Mesendoderm (in vitro differentiated cells): ENCODE measurements around the gene TOMM34.

Experiments used
- DNase-seq: peaks from one replicate; pipeline ENCODE4 v3.0.0; 2013
- H2AK5ac ChIP-seq: 2 replicates; pipeline ENCODE4 v1.6.1; 2013; ENCODE audit warnings: low read length, inconsistent platforms
- H2BK120ac ChIP-seq: 2 replicates; pipeline ENCODE4 v1.6.1; 2013; ENCODE audit warnings: low read depth, mild to moderate bottlenecking, low read length, moderate library complexity, mixed read lengths
- H2BK15ac ChIP-seq: replicated peaks from 2 replicates; pipeline ENCODE4 v1.6.1; 2013; ENCODE audit warnings: low read depth, mild to moderate bottlenecking, moderate library complexity
- H2BK5ac ChIP-seq: 2 replicates; pipeline ENCODE4 v1.6.1; 2013; ENCODE audit warnings: low read length, inconsistent platforms
- H3K18ac ChIP-seq: 2 replicates; pipeline ENCODE4 v1.6.1; 2013; ENCODE audit warnings: mild to moderate bottlenecking, low read length, mixed read lengths
- H3K23ac ChIP-seq: one replicate; pipeline ENCODE4 v1.6.1; 2013; ENCODE audit warnings: low read length
- H3K27ac ChIP-seq: 2 replicates; pipeline ENCODE4 v1.5.1; 2013; ENCODE audit warnings: low read depth, mild to moderate bottlenecking, inconsistent platforms, low read length, moderate library complexity
- H3K27me3 ChIP-seq: 2 replicates; pipeline ENCODE4 v1.6.1; 2013; ENCODE audit warnings: low read length, control low read depth, mild to moderate bottlenecking, inconsistent platforms; ENCODE audit not compliant: insufficient read depth, poor library complexity
- H3K36me3 ChIP-seq: 2 replicates; pipeline ENCODE4 v1.6.1; 2013; ENCODE audit warnings: low read length, inconsistent platforms; ENCODE audit not compliant: control insufficient read depth, insufficient read depth
- H3K4ac ChIP-seq: one replicate; pipeline ENCODE4 v1.6.1; 2013; ENCODE audit warnings: low read depth, mild to moderate bottlenecking, low read length, moderate library complexity
- H3K4me1 ChIP-seq: 2 replicates; pipeline ENCODE4 v1.6.1; 2013; ENCODE audit warnings: low read depth, low read length, inconsistent platforms; ENCODE audit not compliant: control insufficient read depth
- H3K4me2 ChIP-seq: 2 replicates; pipeline ENCODE4 v1.6.1; 2013; ENCODE audit warnings: low read length
- H3K4me3 ChIP-seq: 2 replicates; pipeline ENCODE4 v1.5.1; 2013; ENCODE audit warnings: mild to moderate bottlenecking, low read length
- H3K56ac ChIP-seq: one replicate; pipeline ENCODE4 v1.6.1; 2013; ENCODE audit warnings: low read length
- H3K79me1 ChIP-seq: 2 replicates; pipeline ENCODE4 v1.6.1; 2013; ENCODE audit warnings: low read length, inconsistent platforms
- H3K79me2 ChIP-seq: 2 replicates; pipeline ENCODE4 v1.6.1; 2013; ENCODE audit warnings: mild to moderate bottlenecking, low read length; ENCODE audit not compliant: control insufficient read depth, insufficient read depth
- H3K9ac ChIP-seq: 2 replicates; pipeline ENCODE4 v1.6.1; 2013; ENCODE audit warnings: low read length, inconsistent platforms
- H4K5ac ChIP-seq: one replicate; pipeline ENCODE4 v1.6.1; 2013; ENCODE audit warnings: low read length
- H4K8ac ChIP-seq: one replicate; pipeline ENCODE4 v1.6.1; 2013; ENCODE audit warnings: low read depth, mild to moderate bottlenecking, control low read depth, low read length, moderate library complexity
- WGBS: extraction: QIAGEN DNeasy Blood & Tissue Kit; methylation state at CpG from one replicate; pipeline ENCODE4 v1.1.7; 2013; ENCODE audit warnings: low lambda C conversion rate, missing lambda C conversion rate; ENCODE audit not compliant: insufficient coverage; ENCODE audit errors: extremely low coverage; 5-methylcytosine and 5-hydroxymethylcytosine counted together

Gene TOMM34

GRCh38 chr20:44914924-44915323, 45.3 kb downstream of the TOMM34 start:
- no peak for DNase-seq
- Histone ChIP-seq H3K4me1 (peaks cover 4% of the 10 kb centered on the region), H3K4me2 (no peak overlapping the region), H2AK5ac (no peak overlapping the region), H3K18ac (no peak overlapping the region), H4K5ac (no peak overlapping the region), H3K27ac (no peak overlapping the region), H3K79me1 (peaks cover 7% of the 10 kb centered on the region), H3K23ac (no peak overlapping the region), H3K36me3 (peaks cover 16% of the 10 kb centered on the region), H2BK5ac (no peak overlapping the region), H2BK120ac (no peak overlapping the region), H3K4me3 (no peak overlapping the region), H4K8ac (no peak overlapping the region), H3K9ac (no peak overlapping the region), H3K56ac (no peak overlapping the region), H3K27me3 (no peaks in the 10 kb centered on the region), H3K79me2 (peaks cover 2% of the 10 kb centered on the region), H3K4ac (no peak overlapping the region), H2BK15ac (no peak overlapping the region)
- WGBS: no CpG with 5 or more reads among the region's 1 CpG

- no peaks in the 10 kb centered on the region for H3K27me3 ChIP-seq
- peak; percentile 55 for DNase-seq
- H3K56ac ChIP-seq: no peak overlapping the region
- H3K27ac ChIP-seq: no peak overlapping the region
- peaks cover 7% of the 10 kb centered on the region for H3K79me1 ChIP-seq
- no peak overlapping the region for H2AK5ac ChIP-seq
- H2BK15ac ChIP-seq: no peak overlapping the region
- no peak overlapping the region for H3K9ac ChIP-seq
- WGBS: no CpG with 5 or more reads among the region's 2 CpGs
- H4K5ac ChIP-seq: no peak overlapping the region
- H3K79me2 ChIP-seq: peaks cover 2% of the 10 kb centered on the region
- H3K4me2 ChIP-seq: no peak overlapping the region
- no peak overlapping the region for H3K4me3 ChIP-seq
- H3K4ac ChIP-seq: no peak overlapping the region
- no peak overlapping the region for H2BK5ac ChIP-seq
- H3K23ac ChIP-seq: no peak overlapping the region
- no peak overlapping the region for H2BK120ac ChIP-seq
- no peak overlapping the region for H4K8ac ChIP-seq
- peaks cover 10% of the 10 kb centered on the region for H3K36me3 ChIP-seq
- peaks cover 6% of the 10 kb centered on the region for H3K4me1 ChIP-seq
- H3K18ac ChIP-seq: no peak overlapping the region
Observed at GRCh38 chr20:44912189-44912588, 48.0 kb downstream of the TOMM34 start.

GRCh38 chr20:44911264-44911921, 48.8 kb downstream of the TOMM34 start:
- DNase-seq: peak; percentile 94
- Histone ChIP-seq H3K79me1 (peaks cover 7% of the 10 kb centered on the region), H2AK5ac (no peak overlapping the region), H3K36me3 (peaks cover 8% of the 10 kb centered on the region), H3K27ac (no peak overlapping the region), H3K4me2 (peak overlapping the region; percentile 28), H2BK5ac (no peak overlapping the region), H3K27me3 (no peaks in the 10 kb centered on the region), H2BK120ac (no peak overlapping the region), H2BK15ac (no peak overlapping the region), H3K79me2 (peaks cover 2% of the 10 kb centered on the region), H3K4ac (peak overlapping the region; percentile 37), H3K56ac (peak overlapping the region; percentile 73), H3K9ac (peak overlapping the region; percentile 53), H4K8ac (no peak overlapping the region), H3K23ac (no peak overlapping the region), H3K18ac (peak overlapping the region; percentile 8), H3K4me3 (no peak overlapping the region), H4K5ac (no peak overlapping the region), H3K4me1 (peaks cover 6% of the 10 kb centered on the region)
- WGBS: no CpG with 5 or more reads among the region's 21 CpGs

DNA sequence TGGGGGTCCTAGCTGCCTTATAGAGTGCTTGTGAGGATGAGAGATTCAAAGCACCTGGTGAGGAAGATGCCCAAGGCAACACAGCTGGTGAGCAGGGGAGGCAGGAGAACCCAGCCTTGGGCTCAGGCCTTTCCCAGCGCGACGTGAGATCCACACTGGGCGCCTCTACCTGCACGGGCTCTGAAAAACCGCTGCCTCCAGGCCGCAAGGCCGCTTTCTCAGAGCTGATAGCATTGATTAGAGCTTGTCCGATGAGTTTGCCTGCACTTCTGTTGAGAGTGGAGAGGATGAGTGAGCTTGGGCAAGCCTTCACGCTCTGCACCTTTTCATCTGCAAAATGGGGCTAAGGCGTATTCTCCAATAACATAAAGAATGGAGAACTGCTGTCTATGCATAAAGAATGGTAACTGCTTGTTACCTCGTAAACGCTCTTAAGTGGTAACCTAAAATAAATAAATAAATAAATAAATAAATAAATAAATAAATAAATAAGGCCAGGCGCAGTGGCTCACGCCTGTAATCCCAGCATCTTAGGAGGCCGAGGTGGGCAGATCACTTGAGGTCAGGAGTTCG, 49.4 kb downstream of the TOMM34 start:
- peak overlapping the region; percentile 94 for H3K56ac ChIP-seq
- H4K8ac ChIP-seq: peak overlapping the region; percentile 57
- peak overlapping the region; percentile 90 for H3K9ac ChIP-seq
- H4K5ac ChIP-seq: no peak overlapping the region
- peaks cover 2% of the 10 kb centered on the region for H3K79me2 ChIP-seq
- H3K4me1 ChIP-seq: peaks cover 6% of the 10 kb centered on the region
- H3K79me1 ChIP-seq: peaks cover 7% of the 10 kb centered on the region
- peaks cover 8% of the 10 kb centered on the region for H3K36me3 ChIP-seq
- no peak overlapping the region for H2BK120ac ChIP-seq
- peak; percentile 51 for DNase-seq
- H2BK5ac ChIP-seq: no peak overlapping the region
- no CpG with 5 or more reads among the region's 17 CpGs for WGBS
- peak overlapping the region; percentile 58 for H3K4ac ChIP-seq
- H3K27me3 ChIP-seq: no peaks in the 10 kb centered on the region
- H2AK5ac ChIP-seq: no peak overlapping the region
- no peak overlapping the region for H2BK15ac ChIP-seq
- H3K4me2 ChIP-seq: peak overlapping the region; percentile 95
- H3K18ac ChIP-seq: peak overlapping the region; percentile 96
- H3K27ac ChIP-seq: peak overlapping the region; percentile 17
- no peak overlapping the region for H3K23ac ChIP-seq
- H3K4me3 ChIP-seq: peak overlapping the region; percentile 82

GRCh38 chr20:44909872-44910689, 50.1 kb downstream of the TOMM34 start, which contains the start of gene PABPC1L:
Gene PABPC1L (plus strand): TSS chr20:44910060. CDS start chr20:44910144, 84 bp downstream.
- H3K79me2 ChIP-seq: peaks cover 2% of the 10 kb centered on the region
- H3K4ac ChIP-seq: peak within 1 kb of the TSS; percentile 58
- no peaks in the 10 kb centered on the region for H3K27me3 ChIP-seq
- peak within 1 kb of the TSS; percentile 69 for H3K23ac ChIP-seq
- peak within 1 kb of the TSS; percentile 95 for H3K4me2 ChIP-seq
- peak within 1 kb of the TSS; percentile 90 for H3K9ac ChIP-seq
- no peak within 1 kb of the TSS for H2BK120ac ChIP-seq
- H4K8ac ChIP-seq: peak within 1 kb of the TSS; percentile 57
- H3K4me3 ChIP-seq: peak within 1 kb of the TSS; percentile 82
- H3K56ac ChIP-seq: peak within 1 kb of the TSS; percentile 94
- no peak within 1 kb of the TSS for H2BK15ac ChIP-seq
- H3K4me1 ChIP-seq: peaks cover 6% of the 10 kb centered on the region
- H4K5ac ChIP-seq: no peak within 1 kb of the TSS
- H3K79me1 ChIP-seq: peaks cover 6% of the 10 kb centered on the region
- peak within 1 kb of the TSS; percentile 13 for H2BK5ac ChIP-seq
- no CpG with 5 or more reads among the region's 61 CpGs for WGBS
- peaks cover 10% of the 10 kb centered on the region for H3K36me3 ChIP-seq
- H2AK5ac ChIP-seq: no peak within 1 kb of the TSS
- H3K18ac ChIP-seq: peak within 1 kb of the TSS; percentile 96
- peak within 1 kb of the TSS; percentile 56 for H3K27ac ChIP-seq
- peak; percentile 93 for DNase-seq
